K562 (cell line): ENCODE measurements around the gene PRKCE. TPM values are rescaled to one million over a fixed set of nuclear protein-coding genes. Genes with fewer than 3 reads are reported as not detected.

Experiments used
- ATAC-seq: fragments of 200-7000 bp; cut with Tn5 transposase; 3 replicates; pipeline ENCODE4 v1.9.1; 2020; ENCODE audit warnings: moderate library complexity
- BruUV-seq: library from RNA; stranded (reverse); fragments of 400-500 nt; replicated peaks from 2 replicates; lab custom pipeline; 2021; lab: Mats Ljungman, UMichigan
- CTCF ChIA-PET: fragments of 300-600 bp; formaldehyde crosslinking; extraction: SDS; loops from one replicate; lab custom pipeline; 2021; ENCODE audit warnings: low intra/inter-chr PET ratio; lab: Yijun Ruan, JAX
- POLR2A ChIA-PET: fragments of 300-600, 350-650 bp; sonication (Branson Sonifier 250); formaldehyde crosslinking; extraction: SDS; loops from one replicate; lab custom pipeline; 2021; ENCODE audit warnings: antibody characterized with exemption, inconsistent platforms; lab: Yijun Ruan, JAX
- DNase-seq, 4 experiments: peaks; one replicate each; pipeline versions ENCODE4 v3.0.0 to v3.0.0-alpha.2; 2011 to 2018; ENCODE audit warnings: low spot score in 3 of 4, mixed read lengths in 3 of 4; ENCODE audit errors: extremely low read depth in 1 of 4
- FAIRE-seq: peaks from 2 replicates; lab custom pipeline; 2011; peaks lifted over from hg19 to GRCh38; lab: Jason Lieb, UNC
- H2AFZ ChIP-seq: 2 replicates; pipeline ENCODE4 v1.6.0; 2011; ENCODE audit warnings: low read depth, low read length, control low read depth, inconsistent platforms
- H3K27ac ChIP-seq: fragments of 200-600 bp; 3 replicates; pipeline ENCODE4 v1.8.0; 2011; ENCODE audit warnings: low read depth, mild to moderate bottlenecking, control low read depth, inconsistent platforms, low read length, moderate library complexity, mixed read lengths; ENCODE audit errors: extremely low read depth
- H3K27me3 ChIP-seq, 2 experiments: fragments of 300-600 bp in 1 of 2; 2 replicates in 1 of 2; 3 replicates in 1 of 2; pipeline versions ENCODE4 v1.6.0 to v1.8.0; 2011; ENCODE audit warnings: inconsistent platforms in 2 of 2, low read length in 2 of 2, mild to moderate bottlenecking in 1 of 2, mixed read lengths in 1 of 2, moderate library complexity in 1 of 2; ENCODE audit not compliant: control insufficient read depth in 2 of 2, insufficient read depth in 2 of 2
- H3K36me3 ChIP-seq: fragments of 300-600 bp; 3 replicates; pipeline ENCODE4 v1.8.0; 2011; ENCODE audit warnings: mild to moderate bottlenecking, low read length, inconsistent platforms; ENCODE audit not compliant: control insufficient read depth, insufficient read depth
- H3K4me1 ChIP-seq, 2 experiments: fragments of 200-600 bp in 1 of 2; replicated peaks in 1 of 2; 2 replicates in 1 of 2; 3 replicates in 1 of 2; pipeline versions ENCODE4 v1.5.1 to v1.8.0; 2011; ENCODE audit warnings: inconsistent platforms in 2 of 2, low read length in 2 of 2, mild to moderate bottlenecking in 1 of 2, mixed read lengths in 1 of 2, moderate library complexity in 1 of 2; ENCODE audit not compliant: control insufficient read depth in 2 of 2, insufficient read depth in 2 of 2
- H3K4me2 ChIP-seq: 2 replicates; pipeline ENCODE4 v1.6.1; 2011; ENCODE audit warnings: low read length, control low read depth, inconsistent platforms, mixed read lengths; ENCODE audit not compliant: insufficient read depth
- H3K4me3 ChIP-seq: fragments of 200-600 bp; sonication (generic), shearing (Covaris generic); 2 replicates; pipeline ENCODE4 v1.5.1; 2016; ENCODE audit warnings: control low read depth, inconsistent platforms
- H3K79me2 ChIP-seq: fragments of 200-600 bp; 3 replicates; pipeline ENCODE4 v1.8.0; 2011; ENCODE audit warnings: low read length, inconsistent platforms; ENCODE audit not compliant: control insufficient read depth, insufficient read depth
- H3K9ac ChIP-seq, 2 experiments: 2 replicates each; pipeline versions ENCODE4 v1.6.0 to v1.6.1; 2011; ENCODE audit warnings: low read depth in 2 of 2, low read length in 2 of 2, control low read depth in 1 of 2, inconsistent platforms in 1 of 2, mild to moderate bottlenecking in 1 of 2, mixed read lengths in 1 of 2; ENCODE audit not compliant: insufficient read depth in 1 of 2
- H3K9me1 ChIP-seq: one replicate; pipeline ENCODE4 v1.6.0; 2011; ENCODE audit warnings: inconsistent platforms, mild to moderate bottlenecking, low read length, moderate library complexity; ENCODE audit not compliant: control insufficient read depth, insufficient read depth
- H3K9me3 ChIP-seq: replicated peaks from 2 replicates; pipeline ENCODE4 v1.5.1; 2011; ENCODE audit warnings: low read depth, low read length, inconsistent platforms; ENCODE audit not compliant: control insufficient read depth, insufficient read depth
- H4K20me1 ChIP-seq: replicated peaks from 2 replicates; pipeline ENCODE4 v1.6.1; 2011; ENCODE audit warnings: low read length, inconsistent platforms, mixed read lengths; ENCODE audit not compliant: control insufficient read depth, insufficient read depth
- ASH1L ChIP-seq: fragments of 450-650 bp; IDR thresholded peaks from 2 replicates; pipeline ENCODE4 v1.6.1; 2018; ENCODE audit warnings: borderline replicate concordance, mild to moderate bottlenecking, low read depth; ENCODE audit not compliant: partially characterized antibody
- E4F1 ChIP-seq: fragments of 250-450 bp; sonication (Bioruptor Pico); IDR thresholded peaks from 2 replicates; pipeline ENCODE4 v1.5.0; 2021; ENCODE audit warnings: mild to moderate bottlenecking, borderline replicate concordance
- EWSR1 ChIP-seq: fragments of 450-650 bp; IDR thresholded peaks from 2 replicates; pipeline ENCODE4 v1.6.1; 2018; ENCODE audit warnings: borderline replicate concordance, mild to moderate bottlenecking, low read depth, moderate library complexity; ENCODE audit not compliant: partially characterized antibody
- GATAD2B ChIP-seq: fragments of 450-650 bp; IDR thresholded peaks from 2 replicates; pipeline ENCODE4 v1.6.1; 2017; ENCODE audit warnings: mild to moderate bottlenecking, borderline replicate concordance
- SMAD1 ChIP-seq: fragments of 150-350 bp; IDR thresholded peaks from 2 replicates; pipeline ENCODE4 v1.6.1; 2014; ENCODE audit warnings: low read length, low read depth; ENCODE audit not compliant: partially characterized antibody
- TAF1 ChIP-seq: IDR thresholded peaks from 2 replicates; pipeline ENCODE4 v1.6.1; 2011; ENCODE audit warnings: mild to moderate bottlenecking, low read length, moderate library complexity; ENCODE audit not compliant: insufficient read depth, control insufficient read depth, severe bottlenecking; ENCODE audit errors: extremely low read depth
- U2AF2 ChIP-seq: fragments of 200-400 bp; formaldehyde crosslinking; optimal IDR thresholded peaks from 2 replicates; pipeline ENCODE3; 2017; ENCODE audit warnings: low read depth, mild to moderate bottlenecking, low read length
- ZBTB11 ChIP-seq, 3 experiments: fragments of 200-800 bp in 1 of 3; fragments of 250-450 bp in 1 of 3; fragments of 450-650 bp in 1 of 3; sonication (Bioruptor Pico) in 1 of 3; sonication (Bioruptor generic) in 1 of 3; formaldehyde crosslinking in 1 of 3; IDR thresholded peaks; 2 replicates each; pipeline versions ENCODE4 v1.6.1 to v1.8.0; 2016 to 2022; ENCODE audit warnings: mild to moderate bottlenecking in 2 of 3, missing genetic modification characterization in 2 of 3, missing compliant biosample characterization in 1 of 3, moderate library complexity in 1 of 3
- ZKSCAN1 ChIP-seq: fragments of 150-350 bp; IDR thresholded peaks from 2 replicates; pipeline ENCODE4 v1.6.1; 2016; ENCODE audit warnings: low read depth, low read length
- ZNF133 ChIP-seq: fragments of 250-450 bp; sonication (Bioruptor Pico); IDR thresholded peaks from 2 replicates; pipeline ENCODE4 v1.4.0; 2020; ENCODE audit warnings: mild to moderate bottlenecking
- ZNF140 ChIP-seq: fragments of 250-450 bp; sonication (Bioruptor Pico); IDR thresholded peaks from 2 replicates; pipeline ENCODE4 v1.8.0; 2021; ENCODE audit warnings: moderate library complexity, mild to moderate bottlenecking, inconsistent platforms
- ZNF444 ChIP-seq: fragments of 250-450 bp; sonication (Bioruptor Pico); IDR thresholded peaks from 2 replicates; pipeline ENCODE4 v1.4.0; 2020; ENCODE audit warnings: mild to moderate bottlenecking, moderate library complexity
- WGBS: fragments of 100-300 bp; shearing (Covaris generic); methylation state at CpG from one replicate; pipeline ENCODE4 v1.1.6; 2016; ENCODE audit warnings: low coverage, mixed read lengths; ENCODE audit not compliant: insufficient coverage; ENCODE audit errors: missing lambda C conversion rate; 5-methylcytosine and 5-hydroxymethylcytosine counted together
- in situ Hi-C: fragments of 300-500 bp; cut with MboI; formaldehyde crosslinking; loops from 4 replicates; pipeline ENCODE4 v1.15.0; 2018; ENCODE audit warnings: inconsistent platforms, mixed read lengths
- intact Hi-C: fragments of 100-400 bp; cut with micrococcal nuclease; formaldehyde crosslinking; loops from 2 replicates; pipeline ENCODE4 v1.14.2; 2022
- polyA plus RNA-seq, 8 experiments: library from polyadenylated mRNA; depleted of rRNA in 4 of 8; stranded (reverse) in 5 of 8; unstranded in 3 of 8; fragments of >200 nt; fragmentation: Nextera tagmentation in 2 of 8; fragmentation: Illumina TruSeq in 1 of 8; extraction: Ambion mirVana in 2 of 8; extraction: Trizol in 1 of 8; gene quantifications; 2 replicates each; pipeline versions ENCODE4 v1.2.1 to v1.2.3, GENCODE V29; 2011 to 2014; ENCODE audit warnings: inconsistent platforms in 1 of 8, missing spikeins in 1 of 8
- total RNA-seq, 7 experiments: library from RNA; depleted of rRNA in 6 of 7; stranded (reverse); fragments of >200 nt in 6 of 7; fragmentation: Illumina TruSeq in 2 of 7; extraction: Trizol in 2 of 7; gene quantifications; 2 replicates each; pipeline versions ENCODE4 v1.2.1 to v1.2.3, GENCODE V29; 2011 to 2021; ENCODE audit warnings: low replicate concordance in 1 of 7

The PRKCE gene
- total and polyA plus RNA-seq, 9 of the 15 experiments (the other 6 are each of a cell fraction or from before 2014, with no cell fraction given): 0.06 to 1.0 (median 0.22) TPM; not detected in 1

GRCh38 chr2:46016091-46016490, 364.6 kb downstream of the PRKCE start (continued):
- TF ChIP-seq ZNF133: no peak
- TF ChIP-seq GATAD2B: no peak

GRCh38 chr2:46018773-46019591, 367.5 kb downstream of the PRKCE start:
- ChIA-PET CTCF (interaction anchor here (0.6 kb wide), 1 partner anchor 41 kb away, joined by 7 read pairs; no protein-coding TSS in a partner anchor), POLR2A (no interaction called here)
- DNase-seq: no peak
- Histone ChIP-seq H3K9me3 (0 out of 2 replicates have a peak, but pooled peaks cover 2% of the 10 kb centered on the region), H3K4me2 (no peak overlapping the region), H3K9ac (no peak overlapping the region), H3K9me1 (no peaks in the 10 kb centered on the region), H3K79me2 (no peaks in the 10 kb centered on the region), H3K27me3 (peaks cover 14 to 44% of the 10 kb centered on the region in 2 experiments), H3K36me3 (no peaks in the 10 kb centered on the region), H4K20me1 (no peaks in the 10 kb centered on the region), H2AFZ (no peak overlapping the region), H3K4me3 (no peak overlapping the region), H3K4me1 (no peaks in the 10 kb centered on the region; a peak in 1 of 5 replicates), H3K27ac (no peak overlapping the region)
- no peak for FAIRE-seq
- no peak for ATAC-seq
- no TSS peak for BruUV-seq
- intact Hi-C loops: loop anchor here (10.0 kb wide), 1 partner anchor 276 kb away; the partner anchor contains the start of gene EPAS1
- in situ Hi-C loops: loop anchor here (10.0 kb wide), 1 partner anchor 356 kb away; no protein-coding TSS in a partner anchor
- 5% methylated on average over 10 of the region's 10 CpGs for WGBS
- TF ChIP-seq SMAD1: no peak
- TF ChIP-seq ZKSCAN1: no peak
- TF ChIP-seq ZBTB11 (CRISPR knock-in tag; IDR thresholded peaks at IDR 0.05): no peak
- no peak for TF ChIP-seq ASH1L
- no peak for TF ChIP-seq EWSR1
- no peak for TF ChIP-seq TAF1
- TF ChIP-seq U2AF2: no peak
- no peak for TF ChIP-seq E4F1 (CRISPR knock-in tag)
- TF ChIP-seq ZNF140 (CRISPR knock-in tag): no peak
- no peak for TF ChIP-seq ZNF444
